Measurements from ENCODE around the gene FCAMR. TPM values are rescaled to one million over a fixed set of nuclear protein-coding genes. Genes with fewer than 3 reads are reported as not detected.
A peak's percentile ranks its signal among the peaks of the same experiment; 100 is the strongest.

The FCAMR gene
- total and polyA plus RNA-seq, 4 donors, result 0.14 to 0.59 (median 0.39) TPM

- H3K9ac ChIP-seq (ENCODE audit: low read depth in 1 of 2, low read length in 2 of 2), result no peak overlapping the region
- no peaks in the 10 kb centered on the region for H3K36me3 ChIP-seq (ENCODE audit: control insufficient read depth in 4 of 4, insufficient read depth in 3 of 4, low read depth in 1 of 4, low read length in 3 of 4)
- no peak overlapping the region for H3K4me3 ChIP-seq (ENCODE audit: low read depth in 1 of 3, low read length in 3 of 3)
- H3K27ac ChIP-seq (ENCODE audit: low read depth in 1 of 2, low read length in 2 of 2), result no peak overlapping the region
- no peak for DNase-seq (ENCODE audit: low spot score)
- H3K27me3 ChIP-seq (ENCODE audit: control insufficient read depth in 4 of 4, insufficient read depth in 4 of 4, low read length in 3 of 4), result no peaks in the 10 kb centered on the region
- H3K9me3 ChIP-seq (ENCODE audit: control insufficient read depth in 4 of 4, low read length in 3 of 4), result no peaks in the 10 kb centered on the region
- WGBS, result 94% methylated on average over 3 of the region's 3 CpGs
- TF ChIP-seq HNF4A (conservative IDR thresholded peaks at IDR 0.05) (no peak), HNF4G (IDR thresholded peaks at IDR 0.05) (no peak), SP1 (IDR thresholded peaks at IDR 0.05) (no peak), RXRA (IDR thresholded peaks at IDR 0.05) (no peak), JUND (IDR thresholded peaks at IDR 0.05) (no peak), YY1 (IDR thresholded peaks at IDR 0.05) (no peak), TAF1 (conservative IDR thresholded peaks at IDR 0.05) (no peak), CTCF (IDR thresholded peaks at IDR 0.05; ENCODE audit: low read depth, low read length, missing input control) (no peak), GABPA (IDR thresholded peaks at IDR 0.05 in 1 of 2, conservative IDR thresholded peaks at IDR 0.05 in 1 of 2) (no peak), RAD21 (IDR thresholded peaks at IDR 0.05) (no peak), FOXA1 (IDR thresholded peaks at IDR 0.05) (no peak), FOXA2 (IDR thresholded peaks at IDR 0.05) (no peak), ZBTB33 (IDR thresholded peaks at IDR 0.05) (no peak)
- peaks cover 5 to 16% (median 11%) of the 10 kb centered on the region in 4 donors for H3K4me1 ChIP-seq (ENCODE audit: control insufficient read depth in 4 of 4, insufficient read depth in 4 of 4, low read length in 3 of 4)
These were observed 35.8 kb upstream of the FCAMR start for GRCh38 chr1:207006083-207006482.

GRCh38 chr1:207004931-207005830 lies 34.9 kb upstream of the FCAMR start:
- Histone ChIP-seq H3K9ac (ENCODE audit: low read depth in 1 of 2, low read length in 2 of 2) (peak overlapping the region in 1 of 2 donors; percentile 11), H3K27ac (ENCODE audit: low read depth in 1 of 2, low read length in 2 of 2) (peak overlapping the region in 1 of 2 donors; percentile 37), H3K4me1 (ENCODE audit: control insufficient read depth in 4 of 4, insufficient read depth in 4 of 4, low read length in 3 of 4) (peaks cover 5 to 16% (median 11%) of the 10 kb centered on the region in 4 donors), H3K4me3 (ENCODE audit: low read depth in 1 of 3, low read length in 3 of 3) (no peak overlapping the region), H3K36me3 (ENCODE audit: control insufficient read depth in 4 of 4, insufficient read depth in 3 of 4, low read depth in 1 of 4, low read length in 3 of 4) (no peaks in the 10 kb centered on the region), H3K9me3 (ENCODE audit: control insufficient read depth in 4 of 4, low read length in 3 of 4) (no peaks in the 10 kb centered on the region), H3K27me3 (ENCODE audit: control insufficient read depth in 4 of 4, insufficient read depth in 4 of 4, low read length in 3 of 4) (no peaks in the 10 kb centered on the region)
- 37% methylated on average over 9 of the region's 9 CpGs for WGBS
- peak; percentile 62 for DNase-seq (ENCODE audit: low spot score)
- TF ChIP-seq JUND (IDR thresholded peaks at IDR 0.05), result peak in 1 of 2 donors; percentile 49
- TF ChIP-seq NR2F2 (IDR thresholded peaks at IDR 0.05), result no peak
- TF ChIP-seq HNF4G (IDR thresholded peaks at IDR 0.05), result peak; percentile 29
- no peak for TF ChIP-seq MAX (IDR thresholded peaks at IDR 0.05)
- TF ChIP-seq CTCF (IDR thresholded peaks at IDR 0.05; ENCODE audit: low read depth, low read length, missing input control), result peak; percentile 44
- TF ChIP-seq ATF3 (IDR thresholded peaks at IDR 0.05), result no peak
- TF ChIP-seq REST (IDR thresholded peaks at IDR 0.05), result peak; percentile 67
- no peak for TF ChIP-seq ZBTB33 (IDR thresholded peaks at IDR 0.05)
- no peak for TF ChIP-seq EGR1 (IDR thresholded peaks at IDR 0.05; ENCODE audit: low read depth in 2 of 2)
- TF ChIP-seq RAD21 (IDR thresholded peaks at IDR 0.05), result peak; percentile 15 to 68
- no peak for TF ChIP-seq FOXA2 (IDR thresholded peaks at IDR 0.05)
- TF ChIP-seq HNF4A (conservative IDR thresholded peaks at IDR 0.05), result peak; percentile 64 to 85
- TF ChIP-seq TAF1 (conservative IDR thresholded peaks at IDR 0.05), result no peak
- TF ChIP-seq RXRA (IDR thresholded peaks at IDR 0.05), result peak; percentile 69 to 84
